ENCODE data around the gene LHCGR.

- TF ChIP-seq POLR2AphosphoS5 (IDR thresholded peaks at IDR 0.05): no peak
- no peak for TF ChIP-seq CTCF (IDR thresholded peaks at IDR 0.05)
- TF ChIP-seq POLR2A (IDR thresholded peaks at IDR 0.05): no peak
Measured at GRCh38 chr2:48715956-48716355, 39.6 kb downstream of the LHCGR start.
